HG03103 (cell line): Measurements from ENCODE around the gene TOP3B.
"Not testable (repeated sequence)": the region's sequence is repeated elsewhere in the genome, so short reads cannot be mapped to it uniquely, and the experiment has no call there.

Experiments used
- ATAC-seq: cut with Tn5 transposase; IDR thresholded peaks from one replicate; pipeline ENCODE4 v1.9.1; 2021; ENCODE audit warnings: low read depth; ENCODE audit not compliant: unreplicated experiment

The TOP3B gene

DNA sequence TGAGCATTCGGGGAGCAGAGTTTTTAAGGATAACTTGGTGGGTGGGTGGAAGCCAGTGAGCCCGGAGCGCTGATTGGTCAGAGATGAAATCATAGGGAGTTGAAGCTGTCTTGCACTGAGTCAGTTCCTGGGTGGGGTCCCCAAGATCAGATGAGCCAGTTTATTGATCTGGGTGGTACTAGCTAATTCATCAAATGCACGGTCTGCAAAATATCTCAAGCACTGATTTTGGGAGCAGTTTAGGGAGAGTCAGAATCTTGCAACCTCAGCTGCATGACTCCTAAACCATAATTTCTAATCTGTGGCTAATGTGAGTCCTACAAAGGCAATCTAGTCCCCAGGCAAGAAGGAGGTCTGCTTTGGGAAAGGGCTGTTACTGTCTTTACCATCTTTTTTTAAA is 72.2 kb downstream of the TOP3B start:
- ATAC-seq, result not testable (repeated sequence)

GRCh38 chr22:21909871-21910270 is 72.7 kb downstream of the TOP3B start:
- ATAC-seq, result no peak

DNA sequence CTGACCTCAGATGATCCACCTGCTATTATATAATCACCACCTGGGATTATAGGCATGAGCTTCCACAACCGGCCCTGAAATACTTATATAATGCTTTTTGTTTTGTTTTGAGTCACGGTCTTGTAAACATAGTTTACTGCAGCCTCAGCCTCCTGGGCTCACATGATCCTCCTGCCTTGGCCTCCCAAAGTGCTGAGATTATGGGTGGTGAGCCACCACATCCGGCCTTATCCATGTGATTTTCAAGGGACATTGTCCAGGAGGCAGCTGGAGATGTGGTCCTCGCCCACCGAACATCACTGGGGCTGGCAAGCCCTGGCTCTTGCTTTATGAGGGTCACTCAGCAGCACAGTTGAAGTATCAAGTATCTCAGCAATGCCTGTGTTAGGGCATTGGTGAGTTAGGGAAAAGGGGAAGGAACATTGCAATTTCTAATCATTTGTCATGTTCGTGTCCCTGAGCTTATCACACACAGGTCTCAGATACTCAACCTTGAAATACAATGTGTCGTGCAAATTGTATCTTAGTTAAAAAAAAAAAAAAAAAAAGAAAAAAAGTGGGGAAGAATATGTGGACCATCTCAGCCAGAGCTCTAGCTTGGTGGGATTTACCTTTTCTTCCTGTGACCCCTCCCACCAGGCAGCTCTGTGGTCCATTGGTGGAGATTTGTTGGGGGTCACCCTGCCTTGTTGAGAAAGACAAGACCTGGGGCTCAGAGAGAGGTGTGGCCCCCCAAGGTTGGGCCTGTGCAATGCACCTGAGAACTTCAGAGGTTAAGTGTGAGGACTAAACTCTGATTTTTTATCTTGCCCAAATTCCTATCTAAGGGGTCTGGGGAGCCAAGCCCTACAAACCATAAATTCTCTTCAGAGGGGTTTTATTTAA is 74.7 kb downstream of the TOP3B start:
- ATAC-seq, result no peak
